ENCODE results near the gene CINP.
A peak's percentile ranks its signal among the peaks of the same experiment; 100 is the strongest.

DNA sequence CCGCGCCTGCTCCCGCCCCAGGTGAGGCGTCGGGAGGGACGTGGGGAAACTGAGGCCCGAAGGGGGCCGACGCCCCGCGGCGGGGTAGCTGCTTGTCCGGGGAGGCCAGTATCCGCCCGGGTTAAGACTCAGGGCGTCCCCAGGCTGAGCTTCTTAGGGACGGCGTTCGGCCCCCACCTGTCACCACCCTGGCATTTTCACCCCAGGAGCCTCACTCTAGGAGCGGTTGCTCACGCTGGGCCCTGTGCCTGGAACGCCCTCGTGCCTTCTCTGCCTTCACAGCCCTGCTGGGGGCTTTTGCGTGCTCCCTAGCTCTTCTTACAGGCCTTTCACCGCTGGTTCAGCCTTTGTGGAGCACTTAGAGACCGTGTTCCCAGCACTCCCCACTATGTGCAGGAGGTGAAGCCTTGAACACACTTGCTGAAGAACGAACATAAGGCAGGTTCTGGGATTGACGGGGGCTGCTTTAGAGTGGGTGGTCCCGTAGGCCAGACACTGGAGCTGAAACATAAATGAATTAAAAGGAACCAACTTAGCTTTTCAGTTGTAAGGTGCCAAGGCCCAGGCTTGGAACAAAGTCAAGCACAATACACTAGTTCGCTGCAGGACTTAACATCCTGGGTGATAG, 42.5 kb downstream of the CINP start:
- TF ChIP-seq, protein P1, sequence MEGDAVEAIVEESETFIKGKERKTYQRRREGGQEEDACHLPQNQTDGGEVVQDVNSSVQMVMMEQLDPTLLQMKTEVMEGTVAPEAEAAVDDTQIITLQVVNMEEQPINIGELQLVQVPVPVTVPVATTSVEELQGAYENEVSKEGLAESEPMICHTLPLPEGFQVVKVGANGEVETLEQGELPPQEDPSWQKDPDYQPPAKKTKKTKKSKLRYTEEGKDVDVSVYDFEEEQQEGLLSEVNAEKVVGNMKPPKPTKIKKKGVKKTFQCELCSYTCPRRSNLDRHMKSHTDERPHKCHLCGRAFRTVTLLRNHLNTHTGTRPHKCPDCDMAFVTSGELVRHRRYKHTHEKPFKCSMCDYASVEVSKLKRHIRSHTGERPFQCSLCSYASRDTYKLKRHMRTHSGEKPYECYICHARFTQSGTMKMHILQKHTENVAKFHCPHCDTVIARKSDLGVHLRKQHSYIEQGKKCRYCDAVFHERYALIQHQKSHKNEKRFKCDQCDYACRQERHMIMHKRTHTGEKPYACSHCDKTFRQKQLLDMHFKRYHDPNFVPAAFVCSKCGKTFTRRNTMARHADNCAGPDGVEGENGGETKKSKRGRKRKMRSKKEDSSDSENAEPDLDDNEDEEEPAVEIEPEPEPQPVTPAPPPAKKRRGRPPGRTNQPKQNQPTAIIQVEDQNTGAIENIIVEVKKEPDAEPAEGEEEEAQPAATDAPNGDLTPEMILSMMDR (IDR thresholded peaks at IDR 0.05), result no peak
- TF ChIP-seq POLR2A (IDR thresholded peaks at IDR 0.05), result peak; percentile 8 to 46
